ENCODE data around the gene JMJD1C. TPM values are rescaled to one million over a fixed set of nuclear protein-coding genes. Genes with fewer than 3 reads are reported as not detected.
A peak's percentile ranks its signal among the peaks of the same experiment; 100 is the strongest.

Gene JMJD1C
- polyA plus RNA-seq, 1 donor, result 104 TPM

GRCh38 chr10:63280386-63280785 is 185.4 kb downstream of the JMJD1C start:
- no peak overlapping the region for H3K4me3 ChIP-seq (ENCODE audit: low read length)
- peaks cover 2% of the 10 kb centered on the region for H3K36me3 ChIP-seq (ENCODE audit: control insufficient read depth, insufficient read depth, low read length)
- DNase-seq, result no peak
- H3K4me1 ChIP-seq (ENCODE audit: control insufficient read depth, insufficient read depth, low read length), result no peaks in the 10 kb centered on the region
- no peak overlapping the region for H3K27ac ChIP-seq (ENCODE audit: low read length)
- no peaks in the 10 kb centered on the region for H3K9me3 ChIP-seq (ENCODE audit: control insufficient read depth, low read depth, low read length)
- no peaks in the 10 kb centered on the region for H3K27me3 ChIP-seq (ENCODE audit: control insufficient read depth, insufficient read depth, low read length)
- WGBS (ENCODE audit: insufficient coverage, low lambda C conversion rate), result 100% methylated on average over 2 of the region's 6 CpGs

GRCh38 chr10:63275094-63275493 is 190.7 kb downstream of the JMJD1C start:
- H3K9me3 ChIP-seq (ENCODE audit: control insufficient read depth, low read depth, low read length), result no peaks in the 10 kb centered on the region
- 48% methylated on average over 3 of the region's 3 CpGs for WGBS (ENCODE audit: insufficient coverage, low lambda C conversion rate)
- H3K36me3 ChIP-seq (ENCODE audit: control insufficient read depth, insufficient read depth, low read length), result peaks cover 2% of the 10 kb centered on the region
- DNase-seq, result peak in 1 of 2 donors; percentile 47
- H3K27ac ChIP-seq (ENCODE audit: low read length), result no peak overlapping the region
- H3K27me3 ChIP-seq (ENCODE audit: control insufficient read depth, insufficient read depth, low read length), result no peaks in the 10 kb centered on the region
- H3K4me3 ChIP-seq (ENCODE audit: low read length), result no peak overlapping the region
- no peaks in the 10 kb centered on the region for H3K4me1 ChIP-seq (ENCODE audit: control insufficient read depth, insufficient read depth, low read length)

- no peaks in the 10 kb centered on the region for H3K27me3 ChIP-seq (ENCODE audit: control insufficient read depth, insufficient read depth, low read length)
- no peak for DNase-seq
- H3K4me1 ChIP-seq (ENCODE audit: control insufficient read depth, insufficient read depth, low read length), result no peaks in the 10 kb centered on the region
- H3K9me3 ChIP-seq (ENCODE audit: control insufficient read depth, low read depth, low read length), result no peaks in the 10 kb centered on the region
- H3K27ac ChIP-seq (ENCODE audit: low read length), result no peak overlapping the region
- no peaks in the 10 kb centered on the region for H3K36me3 ChIP-seq (ENCODE audit: control insufficient read depth, insufficient read depth, low read length)
- no peak overlapping the region for H3K4me3 ChIP-seq (ENCODE audit: low read length)
Measured at GRCh38 chr10:63273577-63273976, 192.2 kb downstream of the JMJD1C start.

DNA sequence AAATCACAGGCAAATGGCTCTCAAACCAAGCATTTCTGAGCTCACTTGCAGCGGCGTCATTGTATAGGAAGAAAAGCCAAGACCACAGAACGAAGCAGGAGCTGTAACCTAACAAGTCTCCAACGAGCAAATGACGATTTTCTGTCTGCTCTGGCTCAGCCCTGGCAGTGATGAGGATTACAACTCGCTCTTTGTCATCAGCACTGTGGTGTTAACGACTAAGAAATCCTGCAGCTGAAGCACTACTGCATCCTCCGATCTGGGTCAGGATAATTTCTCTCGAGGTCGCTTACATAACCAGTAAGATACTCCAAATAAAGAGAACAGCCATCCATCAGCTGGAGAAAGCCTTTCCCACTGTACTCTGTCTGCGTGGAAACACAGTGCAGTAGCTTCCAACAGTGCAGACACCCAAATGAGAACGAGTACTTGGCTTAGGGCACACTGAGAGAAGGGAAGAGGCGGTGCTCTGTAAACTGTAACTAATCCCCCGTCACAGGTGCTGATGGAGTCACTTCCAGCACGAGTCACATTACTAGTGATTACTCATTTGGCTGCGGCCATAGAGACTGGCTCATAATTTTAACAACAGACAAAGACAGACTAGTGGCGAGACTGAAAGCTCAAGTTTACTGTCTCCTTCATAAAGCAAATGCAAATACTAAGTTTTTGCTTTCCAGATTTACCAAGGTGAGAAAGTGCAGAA is 196.8 kb downstream of the JMJD1C start:
- DNase-seq, result peak; percentile 94 to 96
- H3K27me3 ChIP-seq (ENCODE audit: control insufficient read depth, insufficient read depth, low read length), result no peaks in the 10 kb centered on the region
- H3K4me1 ChIP-seq (ENCODE audit: control insufficient read depth, insufficient read depth, low read length), result peaks cover 2% of the 10 kb centered on the region
- no peaks in the 10 kb centered on the region for H3K9me3 ChIP-seq (ENCODE audit: control insufficient read depth, low read depth, low read length)
- WGBS (ENCODE audit: insufficient coverage, low lambda C conversion rate), result no CpG with 5 or more reads among the region's 17 CpGs
- peak overlapping the region; percentile 95 for H3K27ac ChIP-seq (ENCODE audit: low read length)
- H3K36me3 ChIP-seq (ENCODE audit: control insufficient read depth, insufficient read depth, low read length), result no peaks in the 10 kb centered on the region
- peak overlapping the region; percentile 66 for H3K4me3 ChIP-seq (ENCODE audit: low read length)

GRCh38 chr10:63268149-63268797 is 197.5 kb downstream of the JMJD1C start:
- Histone ChIP-seq H3K9me3 (ENCODE audit: control insufficient read depth, low read depth, low read length) (no peaks in the 10 kb centered on the region), H3K4me1 (ENCODE audit: control insufficient read depth, insufficient read depth, low read length) (peaks cover 2% of the 10 kb centered on the region), H3K27ac (ENCODE audit: low read length) (peak overlapping the region; percentile 95), H3K27me3 (ENCODE audit: control insufficient read depth, insufficient read depth, low read length) (no peaks in the 10 kb centered on the region), H3K4me3 (ENCODE audit: low read length) (peak overlapping the region; percentile 66), H3K36me3 (ENCODE audit: control insufficient read depth, insufficient read depth, low read length) (no peaks in the 10 kb centered on the region)
- WGBS (ENCODE audit: insufficient coverage, low lambda C conversion rate), result 0% methylated on average over 1 of the region's 3 CpGs
- DNase-seq, result peak; percentile 40 to 72

GRCh38 chr10:63267414-63268148 is 198.2 kb downstream of the JMJD1C start:
- no peaks in the 10 kb centered on the region for H3K36me3 ChIP-seq (ENCODE audit: control insufficient read depth, insufficient read depth, low read length)
- no peaks in the 10 kb centered on the region for H3K9me3 ChIP-seq (ENCODE audit: control insufficient read depth, low read depth, low read length)
- H3K27ac ChIP-seq (ENCODE audit: low read length), result peak overlapping the region; percentile 95
- no peaks in the 10 kb centered on the region for H3K27me3 ChIP-seq (ENCODE audit: control insufficient read depth, insufficient read depth, low read length)
- H3K4me1 ChIP-seq (ENCODE audit: control insufficient read depth, insufficient read depth, low read length), result peaks cover 6% of the 10 kb centered on the region
- DNase-seq, result peak; percentile 48 to 74
- peak overlapping the region; percentile 66 for H3K4me3 ChIP-seq (ENCODE audit: low read length)
- 10% methylated on average over 2 of the region's 6 CpGs for WGBS (ENCODE audit: insufficient coverage, low lambda C conversion rate)

- H3K4me1 ChIP-seq (ENCODE audit: control insufficient read depth, insufficient read depth, low read length), result peaks cover 6% of the 10 kb centered on the region
- no peaks in the 10 kb centered on the region for H3K27me3 ChIP-seq (ENCODE audit: control insufficient read depth, insufficient read depth, low read length)
- H3K4me3 ChIP-seq (ENCODE audit: low read length), result peak overlapping the region; percentile 66
- H3K9me3 ChIP-seq (ENCODE audit: control insufficient read depth, low read depth, low read length), result no peaks in the 10 kb centered on the region
- 0% methylated on average over 2 of the region's 6 CpGs for WGBS (ENCODE audit: insufficient coverage, low lambda C conversion rate)
- peak in 1 of 2 donors; percentile 58 for DNase-seq
- H3K36me3 ChIP-seq (ENCODE audit: control insufficient read depth, insufficient read depth, low read length), result no peaks in the 10 kb centered on the region
- H3K27ac ChIP-seq (ENCODE audit: low read length), result peak overlapping the region; percentile 95
Measured at GRCh38 chr10:63266391-63267316, 199.1 kb downstream of the JMJD1C start.

DNA sequence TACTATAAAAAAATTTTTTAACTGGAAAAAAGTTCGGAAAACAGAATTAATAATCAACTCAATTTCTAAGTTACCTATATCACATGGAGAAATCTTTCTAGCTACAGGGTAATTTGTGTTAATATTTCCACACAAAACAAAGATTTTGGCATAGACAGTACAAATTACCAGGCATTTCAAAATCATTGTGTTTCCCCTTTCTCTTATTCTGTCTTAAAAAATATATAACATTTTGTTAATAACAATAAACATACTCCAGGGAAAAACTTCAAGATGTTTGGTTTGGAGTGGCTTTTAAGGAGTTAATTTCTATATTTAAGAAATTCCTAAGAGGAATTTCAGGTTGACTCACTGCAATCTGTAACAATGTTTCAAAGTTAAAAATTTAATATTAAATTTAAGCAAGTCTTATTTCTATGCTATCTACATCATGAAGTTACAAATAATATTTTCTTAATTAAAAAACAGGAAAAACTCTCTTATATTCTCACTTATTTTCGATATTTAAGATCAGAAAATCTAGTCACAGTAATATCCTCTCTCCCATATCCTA is 200.0 kb downstream of the JMJD1C start:
- Histone ChIP-seq H3K27ac (ENCODE audit: low read length) (peak overlapping the region; percentile 95), H3K4me3 (ENCODE audit: low read length) (peak overlapping the region; percentile 66), H3K9me3 (ENCODE audit: control insufficient read depth, low read depth, low read length) (no peaks in the 10 kb centered on the region), H3K36me3 (ENCODE audit: control insufficient read depth, insufficient read depth, low read length) (peaks cover 6% of the 10 kb centered on the region), H3K27me3 (ENCODE audit: control insufficient read depth, insufficient read depth, low read length) (no peaks in the 10 kb centered on the region), H3K4me1 (ENCODE audit: control insufficient read depth, insufficient read depth, low read length) (peaks cover 6% of the 10 kb centered on the region)
- 15% methylated on average over 2 of the region's 2 CpGs for WGBS (ENCODE audit: insufficient coverage, low lambda C conversion rate)
- DNase-seq, result no peak

DNA sequence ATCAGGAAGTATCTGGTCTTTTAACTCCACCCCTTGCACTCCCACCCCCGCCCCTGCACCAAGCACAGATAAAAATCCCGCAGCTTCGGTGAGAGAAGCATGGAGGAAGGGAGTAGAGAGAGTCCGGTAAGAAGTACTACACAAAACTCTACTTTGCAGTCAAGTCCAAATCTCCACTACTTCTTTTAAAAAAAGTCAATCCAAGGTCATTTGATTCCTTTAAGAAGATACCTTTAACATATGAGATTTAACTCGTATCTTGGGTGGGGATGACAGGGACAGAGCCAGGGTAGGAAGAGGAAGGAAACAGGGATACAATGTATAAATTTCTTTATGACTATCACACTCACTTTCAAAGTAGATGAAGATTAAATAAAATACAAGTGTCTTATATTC is 200.6 kb downstream of the JMJD1C start:
- H3K27ac ChIP-seq (ENCODE audit: low read length), result peak overlapping the region; percentile 95
- no peaks in the 10 kb centered on the region for H3K9me3 ChIP-seq (ENCODE audit: control insufficient read depth, low read depth, low read length)
- H3K27me3 ChIP-seq (ENCODE audit: control insufficient read depth, insufficient read depth, low read length), result no peaks in the 10 kb centered on the region
- H3K4me3 ChIP-seq (ENCODE audit: low read length), result peak overlapping the region; percentile 66
- peak; percentile 46 to 74 for DNase-seq
- 0% methylated on average over 1 of the region's 5 CpGs for WGBS (ENCODE audit: insufficient coverage, low lambda C conversion rate)
- peaks cover 9% of the 10 kb centered on the region for H3K36me3 ChIP-seq (ENCODE audit: control insufficient read depth, insufficient read depth, low read length)
- peaks cover 6% of the 10 kb centered on the region for H3K4me1 ChIP-seq (ENCODE audit: control insufficient read depth, insufficient read depth, low read length)
